Measurements from ENCODE around the gene NSRP1. TPM values are rescaled to one million over a fixed set of nuclear protein-coding genes. Genes with fewer than 3 reads are reported as not detected.

The NSRP1 gene
- 10 to 100 TPM; 19.4 to 28.1 (median 27.0) TPM for total RNA-seq (2021; fragmentation: NEBNext Ultra II Directional; extraction: Animal tissue kit (Norgen Biotek cat#: 25700))
- long read RNA-seq, transcript NSRP1-201 (7 exons, 2,541 nt), result major isoform, 6 of 28 reads
- long read RNA-seq, partial matches to known transcripts, result 16 of 28 reads
- long read RNA-seq, other reads (novel, unspliced or antisense), result 5 of 28 reads

- DNase-seq, result peak; percentile 95
- H3K4me3 Mint-ChIP-seq, result peak within 1 kb of the TSS; percentile 95
- H3K27ac Mint-ChIP-seq, result peak within 1 kb of the TSS; percentile 99
- H3K27me3 Mint-ChIP-seq (ENCODE audit: insufficient read depth), result no peaks in the 10 kb centered on the region
- H3K9me3 Mint-ChIP-seq, result no peaks in the 10 kb centered on the region
- TF ChIP-seq CTCF (IDR thresholded peaks at IDR 0.05), result no peak
- peaks cover 49% of the 10 kb centered on the region for H3K4me1 Mint-ChIP-seq (ENCODE audit: low read depth)
- peaks cover 39% of the 10 kb centered on the region for H3K36me3 Mint-ChIP-seq (ENCODE audit: low read depth)
Measured at GRCh38 chr17:30116661-30117551, at the start of gene NSRP1. NSRP1 (plus strand) TSS chr17:30116816; CDS start chr17:30116844, 28 bp downstream.

GRCh38 chr17:30068465-30068864 lies 48.2 kb upstream of the NSRP1 start:
- no peak for TF ChIP-seq CTCF (IDR thresholded peaks at IDR 0.05)
- peaks cover 19% of the 10 kb centered on the region for H3K36me3 Mint-ChIP-seq (ENCODE audit: low read depth)
- no peak overlapping the region for H3K27ac Mint-ChIP-seq
- DNase-seq, result no peak
- peaks cover 25% of the 10 kb centered on the region for H3K9me3 Mint-ChIP-seq
- no peaks in the 10 kb centered on the region for H3K4me1 Mint-ChIP-seq (ENCODE audit: low read depth)
- no peak overlapping the region for H3K4me3 Mint-ChIP-seq
- H3K27me3 Mint-ChIP-seq (ENCODE audit: insufficient read depth), result peaks cover 37% of the 10 kb centered on the region

GRCh38 chr17:30074254-30074653 lies 42.4 kb upstream of the NSRP1 start:
- Mint-ChIP-seq H3K27ac (no peak overlapping the region), H3K9me3 (no peaks in the 10 kb centered on the region), H3K4me3 (no peak overlapping the region), H3K36me3 (ENCODE audit: low read depth) (no peaks in the 10 kb centered on the region), H3K4me1 (ENCODE audit: low read depth) (no peaks in the 10 kb centered on the region), H3K27me3 (ENCODE audit: insufficient read depth) (peaks cover 33% of the 10 kb centered on the region)
- TF ChIP-seq CTCF (IDR thresholded peaks at IDR 0.05), result no peak
- no peak for DNase-seq

- no peak overlapping the region for H3K27ac Mint-ChIP-seq
- peaks cover 30% of the 10 kb centered on the region for H3K27me3 Mint-ChIP-seq (ENCODE audit: insufficient read depth)
- no peak overlapping the region for H3K4me3 Mint-ChIP-seq
Measured at GRCh38 chr17:30074730-30075129, 41.9 kb upstream of the NSRP1 start.

GRCh38 chr17:30082773-30083172 lies 33.8 kb upstream of the NSRP1 start:
- Mint-ChIP-seq H3K27me3 (ENCODE audit: insufficient read depth) (peaks cover 36% of the 10 kb centered on the region), H3K27ac (no peak overlapping the region), H3K9me3 (no peaks in the 10 kb centered on the region), H3K4me1 (ENCODE audit: low read depth) (no peaks in the 10 kb centered on the region), H3K4me3 (no peak overlapping the region), H3K36me3 (ENCODE audit: low read depth) (no peaks in the 10 kb centered on the region)
- DNase-seq, result no peak
- no peak for TF ChIP-seq CTCF (IDR thresholded peaks at IDR 0.05)

More at GRCh38 chr17:30074730-30075129, 41.9 kb upstream of the NSRP1 start:
- no peak for TF ChIP-seq CTCF (IDR thresholded peaks at IDR 0.05)
- no peak for DNase-seq
- Mint-ChIP-seq H3K4me1 (ENCODE audit: low read depth) (no peaks in the 10 kb centered on the region), H3K36me3 (ENCODE audit: low read depth) (no peaks in the 10 kb centered on the region), H3K9me3 (no peaks in the 10 kb centered on the region)

Data from HFFc6 (cell line).